Measurements from ENCODE around the gene ETAA1. TPM values are rescaled to one million over a fixed set of nuclear protein-coding genes. Genes with fewer than 3 reads are reported as not detected.

The ETAA1 gene
- total RNA-seq, 4 donors from 2014 or later: 11.5 to 26.8 (median 16.9) TPM

DNA sequence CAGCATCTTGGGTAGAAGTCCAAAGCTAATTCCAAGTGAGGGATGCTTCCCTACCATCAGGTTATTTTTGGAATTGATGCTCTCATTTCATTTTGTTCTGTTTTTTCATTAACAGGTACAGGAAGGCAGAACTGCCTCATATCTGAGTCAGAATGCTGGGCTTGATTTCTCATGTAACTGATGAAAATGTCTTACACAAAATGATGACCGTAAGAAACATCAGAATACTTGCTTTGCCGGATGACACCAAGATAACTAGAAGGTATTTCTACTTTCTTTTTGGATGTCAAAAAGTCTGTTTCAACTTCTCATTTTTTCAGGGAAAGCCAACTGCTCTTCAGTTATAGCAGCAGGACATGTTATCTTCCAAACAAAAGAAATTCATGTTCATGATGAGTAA is 62.6 kb downstream of the ETAA1 start:
- H3K9me3 ChIP-seq: no peaks in the 10 kb centered on the region
- peaks cover 13% of the 10 kb centered on the region for H3K4me1 ChIP-seq
- no peak overlapping the region for H3K27ac ChIP-seq
- DNase-seq (ENCODE audit: low spot score in 2 of 2): no peak
- no peaks in the 10 kb centered on the region for H3K27me3 ChIP-seq
- no peak overlapping the region for H3K4me3 ChIP-seq
- no peaks in the 10 kb centered on the region for H3K36me3 ChIP-seq
- TF ChIP-seq POLR2A (IDR thresholded peaks at IDR 0.05): no peak
- WGBS: 92% methylated on average over 2 of the region's 2 CpGs

Data from suprapubic skin (tissue), 4 donors.